OCI-LY7 (cell line): ENCODE data around the gene SLC6A14. TPM values are rescaled to one million over a fixed set of nuclear protein-coding genes. Genes with fewer than 3 reads are reported as not detected.

Source experiments
- BruUV-seq: library from RNA; stranded (reverse); fragments of 400-500 nt; replicated peaks from 2 replicates; lab custom pipeline; 2021; lab: Mats Ljungman, UMichigan
- CTCF ChIA-PET: fragments of 300-600 bp; sonication (Branson Sonifier 250); formaldehyde crosslinking; loops from one replicate; lab custom pipeline; 2022; ENCODE audit warnings: antibody characterized with exemption; ENCODE audit not compliant: unreplicated experiment; lab: Charles Lee
- POLR2A ChIA-PET: fragments of 300-600 bp; sonication (Branson Sonifier 250); formaldehyde crosslinking; loops from one replicate; lab custom pipeline; 2022; ENCODE audit warnings: antibody characterized with exemption; lab: Charles Lee
- DNase-seq: peaks from one replicate; pipeline ENCODE4 v3.0.0-alpha.2; 2015; ENCODE audit warnings: low spot score
- H2AFZ ChIP-seq: fragments of 200-600 bp; sonication (generic), shearing (Covaris generic); 2 replicates; pipeline ENCODE4 v1.6.1; 2014; ENCODE audit warnings: mild to moderate bottlenecking, antibody characterized with exemption, low read length, moderate library complexity
- H3K27ac ChIP-seq: fragments of 200-600 bp; sonication (generic); 2 replicates; pipeline ENCODE4 v1.5.1; 2014; ENCODE audit warnings: mixed run types, low read depth, mild to moderate bottlenecking, moderate library complexity, low read length, inconsistent platforms; ENCODE audit not compliant: poor library complexity, severe bottlenecking
- H3K36me3 ChIP-seq: fragments of 200-600 bp; sonication (generic); 2 replicates; pipeline ENCODE4 v1.6.1; 2014; ENCODE audit warnings: mild to moderate bottlenecking, antibody characterized with exemption, low read length, moderate library complexity, mixed read lengths; ENCODE audit not compliant: insufficient read depth
- H3K4me1 ChIP-seq: fragments of 200-600 bp; sonication (generic); 2 replicates; pipeline ENCODE4 v1.5.1; 2014; ENCODE audit warnings: mild to moderate bottlenecking, low read length; ENCODE audit not compliant: insufficient read depth, poor library complexity, severe bottlenecking
- H3K4me2 ChIP-seq: fragments of 200-600 bp; sonication (generic); 2 replicates; pipeline ENCODE4 v1.6.1; 2014; ENCODE audit warnings: mild to moderate bottlenecking, low read length
- H3K4me3 ChIP-seq: fragments of 200-600 bp; sonication (generic); 2 replicates; pipeline ENCODE4 v1.5.1; 2014; ENCODE audit warnings: mild to moderate bottlenecking, low read depth, low read length; ENCODE audit not compliant: poor library complexity, severe bottlenecking
- H3K79me2 ChIP-seq: fragments of 200-600 bp; sonication (generic); 2 replicates; pipeline ENCODE4 v1.6.1; 2016; ENCODE audit warnings: low read depth, mild to moderate bottlenecking, low read length, moderate library complexity, mixed read lengths; ENCODE audit not compliant: insufficient read depth
- H3K9me2 ChIP-seq: fragments of 200-600 bp; sonication (generic); 2 replicates; pipeline ENCODE4 v1.6.1; 2016; ENCODE audit warnings: mild to moderate bottlenecking, low read length, mixed read lengths; ENCODE audit not compliant: insufficient read depth
- H3K9me3 ChIP-seq: fragments of 200-600 bp; sonication (generic); 2 replicates; pipeline ENCODE4 v1.6.1; 2014; ENCODE audit warnings: mild to moderate bottlenecking, mixed run types, low read length, mixed read lengths
- H4K20me1 ChIP-seq: fragments of 200-600 bp; sonication (generic); 2 replicates; pipeline ENCODE4 v1.6.1; 2014; ENCODE audit warnings: mild to moderate bottlenecking, antibody characterized with exemption, low read length, moderate library complexity, mixed read lengths; ENCODE audit not compliant: insufficient read depth
- EZH2phosphoT487 ChIP-seq: fragments of 200-600 bp; sonication (generic); IDR thresholded peaks from 2 replicates; pipeline ENCODE4 v1.6.1; 2018; ENCODE audit warnings: low read depth, borderline replicate concordance, mild to moderate bottlenecking, mixed run types, antibody characterized with exemption, low read length, moderate library complexity, mixed read lengths
- intact Hi-C: fragments of 100-400 bp; cut with micrococcal nuclease; formaldehyde crosslinking; loops from one replicate; pipeline ENCODE4 v1.10.0; 2022; ENCODE audit not compliant: unreplicated experiment
- total RNA-seq, 2 experiments: library from RNA; depleted of rRNA in 1 of 2; stranded (reverse); fragments of >200 nt in 1 of 2; shearing (Covaris generic) in 1 of 2; gene quantifications; 2 replicates each; pipeline ENCODE4 v1.2.3, GENCODE V29; 2014 to 2022
- TF ChIP-seq, protein P1 (sequence below): fragments of 200-600 bp; sonication (generic); conservative IDR thresholded peaks from 2 replicates; pipeline ENCODE4 v1.5.1; 2014; ENCODE audit warnings: mild to moderate bottlenecking, antibody characterized with exemption, low read length, moderate library complexity, mixed read lengths

The SLC6A14 gene
- total RNA-seq, 2 experiments from 2014 or later, result not detected

DNA sequence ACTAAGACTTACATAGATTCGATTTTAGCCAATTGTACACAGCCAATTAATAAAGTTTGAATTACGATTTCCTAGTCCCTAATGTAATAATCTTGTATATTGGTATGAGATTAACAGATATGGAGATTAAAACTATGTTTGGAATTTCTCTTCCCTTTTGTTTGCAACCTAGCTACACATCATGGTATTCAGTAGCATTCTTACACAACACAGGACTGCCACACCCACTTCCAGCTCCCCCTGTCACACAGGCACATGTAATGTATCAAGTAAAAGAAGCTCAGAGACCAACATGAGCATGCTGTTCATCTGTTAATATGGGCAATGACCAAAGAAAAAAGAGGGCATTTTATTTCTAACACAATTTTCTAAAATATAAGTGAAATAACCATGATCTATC, 12.8 kb downstream of the SLC6A14 start:
- Histone ChIP-seq H3K4me2 (no peak overlapping the region), H3K4me3 (no peak overlapping the region), H3K9me2 (no peaks in the 10 kb centered on the region), H3K79me2 (no peaks in the 10 kb centered on the region), H4K20me1 (no peaks in the 10 kb centered on the region), H2AFZ (no peak overlapping the region), H3K9me3 (no peaks in the 10 kb centered on the region), H3K4me1 (no peaks in the 10 kb centered on the region), H3K36me3 (no peaks in the 10 kb centered on the region), H3K27ac (no peak overlapping the region)
- ChIA-PET POLR2A (no interaction called here), CTCF (no interaction called here)
- no peak for DNase-seq
- intact Hi-C loops, result no loop called here
- BruUV-seq, result no TSS peak
- TF ChIP-seq, protein P1, sequence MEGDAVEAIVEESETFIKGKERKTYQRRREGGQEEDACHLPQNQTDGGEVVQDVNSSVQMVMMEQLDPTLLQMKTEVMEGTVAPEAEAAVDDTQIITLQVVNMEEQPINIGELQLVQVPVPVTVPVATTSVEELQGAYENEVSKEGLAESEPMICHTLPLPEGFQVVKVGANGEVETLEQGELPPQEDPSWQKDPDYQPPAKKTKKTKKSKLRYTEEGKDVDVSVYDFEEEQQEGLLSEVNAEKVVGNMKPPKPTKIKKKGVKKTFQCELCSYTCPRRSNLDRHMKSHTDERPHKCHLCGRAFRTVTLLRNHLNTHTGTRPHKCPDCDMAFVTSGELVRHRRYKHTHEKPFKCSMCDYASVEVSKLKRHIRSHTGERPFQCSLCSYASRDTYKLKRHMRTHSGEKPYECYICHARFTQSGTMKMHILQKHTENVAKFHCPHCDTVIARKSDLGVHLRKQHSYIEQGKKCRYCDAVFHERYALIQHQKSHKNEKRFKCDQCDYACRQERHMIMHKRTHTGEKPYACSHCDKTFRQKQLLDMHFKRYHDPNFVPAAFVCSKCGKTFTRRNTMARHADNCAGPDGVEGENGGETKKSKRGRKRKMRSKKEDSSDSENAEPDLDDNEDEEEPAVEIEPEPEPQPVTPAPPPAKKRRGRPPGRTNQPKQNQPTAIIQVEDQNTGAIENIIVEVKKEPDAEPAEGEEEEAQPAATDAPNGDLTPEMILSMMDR, result no peak
- no peak for TF ChIP-seq EZH2phosphoT487

DNA sequence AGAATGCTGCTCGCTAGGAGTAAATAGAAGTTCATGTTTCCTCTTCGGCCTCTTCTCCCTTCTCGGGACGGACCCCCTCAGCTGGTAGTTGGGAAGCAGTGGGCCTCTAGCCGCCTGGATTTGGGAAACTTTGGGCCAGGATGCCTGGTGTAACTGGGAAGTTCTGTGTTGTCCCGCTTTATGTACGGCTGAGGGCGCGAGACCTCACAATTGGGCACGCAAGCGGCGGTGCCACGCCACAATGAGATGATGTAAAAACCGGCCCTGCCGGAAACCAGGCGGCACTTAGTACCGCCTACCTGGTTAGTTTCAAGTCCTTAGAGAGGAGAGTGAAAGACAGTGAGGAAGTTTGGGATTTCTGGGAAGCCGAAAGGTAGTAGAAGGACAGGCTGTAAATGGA, 26.4 kb downstream of the SLC6A14 start, which contains the start of gene CT83:
Gene CT83 (minus strand): TSS at position 155 of the 400 bp plus-strand sequence. CDS start 120 bp downstream, at position 35.
- no TSS peak for BruUV-seq
- H2AFZ ChIP-seq, result no peak within 1 kb of the TSS
- POLR2A ChIA-PET, result no interaction called here
- no peaks in the 10 kb centered on the region for H3K79me2 ChIP-seq
- H3K4me2 ChIP-seq, result no peak within 1 kb of the TSS
- H3K4me3 ChIP-seq, result no peak within 1 kb of the TSS
- intact Hi-C loops, result no loop called here
- no peak for TF ChIP-seq EZH2phosphoT487
- TF ChIP-seq, protein P1, result no peak
- no peaks in the 10 kb centered on the region for H4K20me1 ChIP-seq
- no peaks in the 10 kb centered on the region for H3K36me3 ChIP-seq
- H3K27ac ChIP-seq, result no peak within 1 kb of the TSS
- no peaks in the 10 kb centered on the region for H3K9me2 ChIP-seq
- DNase-seq, result no peak
- CTCF ChIA-PET, result no interaction called here
- H3K9me3 ChIP-seq, result no peaks in the 10 kb centered on the region
- H3K4me1 ChIP-seq, result no peaks in the 10 kb centered on the region

DNA sequence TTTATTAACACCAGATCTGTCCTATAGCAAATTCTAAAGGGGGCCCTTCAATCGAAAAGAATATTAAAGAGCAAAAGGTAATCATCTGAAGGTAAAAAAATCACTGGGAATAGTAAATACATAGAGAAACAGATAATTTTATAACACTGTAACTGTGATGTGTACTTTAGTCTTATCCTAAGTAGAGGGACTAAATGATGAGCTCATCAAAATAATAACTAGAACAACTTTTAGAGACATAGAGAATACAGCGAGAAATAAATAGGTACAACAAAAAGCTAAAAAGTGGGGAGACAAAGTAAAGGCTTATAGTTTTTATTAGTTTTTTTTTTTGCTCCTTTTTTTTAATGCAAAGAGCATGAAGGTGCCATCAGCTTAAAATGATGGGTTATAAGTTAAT, 43.7 kb downstream of the SLC6A14 start:
- no peaks in the 10 kb centered on the region for H4K20me1 ChIP-seq
- TF ChIP-seq EZH2phosphoT487, result no peak
- TF ChIP-seq, protein P1, result no peak
- BruUV-seq, result no TSS peak
- no peak overlapping the region for H3K4me2 ChIP-seq
- H3K4me3 ChIP-seq, result no peak overlapping the region
- H3K27ac ChIP-seq, result no peak overlapping the region
- H2AFZ ChIP-seq, result no peak overlapping the region
- H3K36me3 ChIP-seq, result no peaks in the 10 kb centered on the region
- CTCF ChIA-PET, result no interaction called here
- H3K9me3 ChIP-seq, result no peaks in the 10 kb centered on the region
- DNase-seq, result no peak
- no peaks in the 10 kb centered on the region for H3K9me2 ChIP-seq
- H3K4me1 ChIP-seq, result no peaks in the 10 kb centered on the region
- no peaks in the 10 kb centered on the region for H3K79me2 ChIP-seq
- intact Hi-C loops, result no loop called here
- POLR2A ChIA-PET, result no interaction called here
